Activated CD4-positive, alpha-beta T cell treated with anti-CD3 and anti-CD28 coated beads, Interleukin-2, Interleukin-6, amounts not matched to agents 100 ng/mL and 50 ng/mL, durations not matched to agents 16 hours and 8 hours (primary cell): ENCODE measurements around the gene PKHD1.

Experiments
- DNase-seq: peaks from one replicate; pipeline ENCODE4 v3.0.0-alpha.2; 2020

PKHD1 gene

GRCh38 chr6:51660767-51661166, 426.6 kb downstream of the PKHD1 start:
- DNase-seq, result no peak

- no peak for DNase-seq
These were observed 429.9 kb downstream of the PKHD1 start for GRCh38 chr6:51657491-51657890.

GRCh38 chr6:51655517-51655916, 431.9 kb downstream of the PKHD1 start:
- DNase-seq, result no peak

GRCh38 chr6:51654647-51655046, 432.8 kb downstream of the PKHD1 start:
- no peak for DNase-seq

- no peak for DNase-seq
These were observed 436.1 kb downstream of the PKHD1 start for GRCh38 chr6:51651132-51651817.

GRCh38 chr6:51648774-51649173, 438.6 kb downstream of the PKHD1 start:
- no peak for DNase-seq

GRCh38 chr6:51648236-51648635, 439.2 kb downstream of the PKHD1 start:
- no peak for DNase-seq

- no peak for DNase-seq
These were observed 443.0 kb downstream of the PKHD1 start for GRCh38 chr6:51644426-51644825.

- no peak for DNase-seq
These were observed 447.4 kb downstream of the PKHD1 start for GRCh38 chr6:51640021-51640420.

GRCh38 chr6:51633424-51633823, 454.0 kb downstream of the PKHD1 start:
- no peak for DNase-seq

GRCh38 chr6:51630011-51630410, 457.4 kb downstream of the PKHD1 start:
- no peak for DNase-seq

- no peak for DNase-seq
These were observed 461.0 kb downstream of the PKHD1 start for GRCh38 chr6:51626391-51626790.

- DNase-seq, result no peak
These were observed 461.8 kb downstream of the PKHD1 start for GRCh38 chr6:51625566-51625965.

- DNase-seq, result no peak
These were observed 466.4 kb downstream of the PKHD1 start for GRCh38 chr6:51620971-51621370.

- no peak for DNase-seq
These were observed 468.2 kb downstream of the PKHD1 start for GRCh38 chr6:51619042-51619799.

- DNase-seq, result no peak
These were observed 468.9 kb downstream of the PKHD1 start for GRCh38 chr6:51618563-51618962.

- DNase-seq, result no peak
These were observed 469.7 kb downstream of the PKHD1 start for GRCh38 chr6:51617751-51618150.

- no peak for DNase-seq
These were observed 471.2 kb downstream of the PKHD1 start for GRCh38 chr6:51616243-51616642.

GRCh38 chr6:51614725-51615124, 472.7 kb downstream of the PKHD1 start:
- DNase-seq, result no peak

- no peak for DNase-seq
These were observed 473.9 kb downstream of the PKHD1 start for GRCh38 chr6:51613558-51613957.

- DNase-seq, result no peak
These were observed 478.5 kb downstream of the PKHD1 start for GRCh38 chr6:51608932-51609331.

- no peak for DNase-seq
These were observed 479.0 kb downstream of the PKHD1 start for GRCh38 chr6:51608383-51608782.

- DNase-seq, result no peak
These were observed 486.9 kb downstream of the PKHD1 start for GRCh38 chr6:51600514-51600913.

GRCh38 chr6:51598171-51598570, 489.2 kb downstream of the PKHD1 start:
- DNase-seq, result no peak

- no peak for DNase-seq
These were observed 492.4 kb downstream of the PKHD1 start for GRCh38 chr6:51594981-51595380.
